HG03460 (cell line): Measurements from ENCODE around the gene RNF14.
"Not testable (repeated sequence)": the region's sequence is repeated elsewhere in the genome, so short reads cannot be mapped to it uniquely, and the experiment has no call there.

Experiments
- ATAC-seq: cut with Tn5 transposase; IDR thresholded peaks from one replicate; pipeline ENCODE4 v1.9.1; 2021; ENCODE audit not compliant: unreplicated experiment

Gene RNF14

GRCh38 chr5:142012792-142013388 lies 44.0 kb downstream of the RNF14 start, which contains the start of gene GNPDA1:
GNPDA1 (minus strand) TSS chr5:142013027; CDS start chr5:142012035, 992 bp downstream.
- peak; percentile 44 for ATAC-seq

- ATAC-seq: no peak
These were observed 45.0 kb downstream of the RNF14 start for GRCh38 chr5:142013734-142014521.

- ATAC-seq: peak; percentile 24
These were observed 46.1 kb downstream of the RNF14 start for GRCh38 chr5:142014911-142015584.

GRCh38 chr5:142015781-142016533 lies 47.1 kb downstream of the RNF14 start:
- ATAC-seq: peak; percentile 38

GRCh38 chr5:142016556-142016955 lies 47.7 kb downstream of the RNF14 start:
- peak; percentile 35 for ATAC-seq

- ATAC-seq: peak; percentile 44
These were observed 49.0 kb downstream of the RNF14 start for GRCh38 chr5:142017832-142018427.

- no peak for ATAC-seq
These were observed 51.3 kb downstream of the RNF14 start for GRCh38 chr5:142020122-142020659.

GRCh38 chr5:142023836-142024235 lies 54.9 kb downstream of the RNF14 start:
- ATAC-seq: no peak

- peak; percentile 100 for ATAC-seq
These were observed 55.9 kb downstream of the RNF14 start for GRCh38 chr5:142024771-142025304.

GRCh38 chr5:142025637-142026036 lies 56.7 kb downstream of the RNF14 start:
- ATAC-seq: no peak

GRCh38 chr5:142032150-142032549 lies 63.2 kb downstream of the RNF14 start:
- no peak for ATAC-seq

GRCh38 chr5:142032747-142033631 lies 64.1 kb downstream of the RNF14 start:
- no peak for ATAC-seq

- not testable (repeated sequence) for ATAC-seq
These were observed 65.0 kb downstream of the RNF14 start for GRCh38 chr5:142033632-142034567.

GRCh38 chr5:142034994-142035393 lies 66.1 kb downstream of the RNF14 start:
- no peak for ATAC-seq

GRCh38 chr5:142036918-142037317 lies 68.0 kb downstream of the RNF14 start:
- no peak for ATAC-seq

- not testable (repeated sequence) for ATAC-seq
These were observed 68.7 kb downstream of the RNF14 start for GRCh38 chr5:142037599-142037998.

GRCh38 chr5:142038735-142039134 lies 69.8 kb downstream of the RNF14 start:
- ATAC-seq: no peak
